Measurements from ENCODE around the gene UBQLN1.
"Not testable (repeated sequence)": the region's sequence is repeated elsewhere in the genome, so short reads cannot be mapped to it uniquely, and the experiment has no call there.

UBQLN1 gene

DNA sequence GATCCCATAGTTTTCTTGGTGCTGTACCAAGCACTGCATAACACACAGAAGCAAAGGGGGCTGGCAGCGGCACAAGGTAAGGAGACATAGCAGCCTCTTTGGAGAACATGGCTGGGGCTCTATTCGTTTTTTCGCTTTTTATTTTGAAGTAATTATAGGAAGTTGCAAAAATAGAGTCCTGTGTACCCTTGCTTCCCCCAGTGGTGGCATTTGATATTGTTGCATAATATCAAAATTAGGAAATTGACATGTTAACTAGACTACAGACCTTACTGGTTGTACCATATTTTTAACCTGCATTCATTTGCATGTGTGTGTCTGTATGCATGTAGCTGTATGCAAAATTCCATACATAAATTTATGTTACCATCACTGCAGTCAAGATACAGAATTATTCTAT lies 6.6 kb upstream of the UBQLN1 start:
- H3K27me3 ChIP-seq, result no peaks in the 10 kb centered on the region
- no peaks in the 10 kb centered on the region for H3K36me3 ChIP-seq
- H3K9me3 ChIP-seq, result no peaks in the 10 kb centered on the region
- H3K27ac ChIP-seq, result no peak overlapping the region
- TF ChIP-seq CTCF (IDR thresholded peaks at IDR 0.05), result no peak
- peaks cover 8 to 12% of the 10 kb centered on the region in 2 experiments for H3K4me1 ChIP-seq (ENCODE audit: control insufficient read depth in 1 of 2, insufficient read depth in 1 of 2, low read depth in 1 of 2, low read length in 1 of 2)
- H3K4me3 ChIP-seq (ENCODE audit: low read depth in 1 of 2, low read length in 1 of 2), result no peak overlapping the region

- Histone ChIP-seq H3K4me1 (ENCODE audit: control insufficient read depth in 1 of 2, insufficient read depth in 1 of 2, low read depth in 1 of 2, low read length in 1 of 2) (peaks cover 26 to 32% of the 10 kb centered on the region in 2 experiments), H3K4me3 (ENCODE audit: low read depth in 1 of 2, low read length in 1 of 2) (peak overlapping the region; percentile 80 to 90), H3K9me3 (no peaks in the 10 kb centered on the region), H3K36me3 (no peaks in the 10 kb centered on the region), H3K27me3 (no peaks in the 10 kb centered on the region), H3K27ac (peak overlapping the region; percentile 97)
- TF ChIP-seq CTCF (IDR thresholded peaks at IDR 0.05), result no peak
These were observed 879 bp upstream of the UBQLN1 start for GRCh38 chr9:83708515-83709158.

GRCh38 chr9:83707518-83707767 lies 315 bp downstream of the UBQLN1 start:
- H3K4me3 ChIP-seq (ENCODE audit: low read depth in 1 of 2, low read length in 1 of 2), result peak overlapping the region; percentile 80 to 90
- no peaks in the 10 kb centered on the region for H3K36me3 ChIP-seq
- H3K27me3 ChIP-seq, result no peaks in the 10 kb centered on the region
- H3K9me3 ChIP-seq, result no peaks in the 10 kb centered on the region
- H3K27ac ChIP-seq, result peak overlapping the region; percentile 97
- no peak for TF ChIP-seq CTCF (IDR thresholded peaks at IDR 0.05)
- H3K4me1 ChIP-seq (ENCODE audit: control insufficient read depth in 1 of 2, insufficient read depth in 1 of 2, low read depth in 1 of 2, low read length in 1 of 2), result peaks cover 26 to 27% of the 10 kb centered on the region in 2 experiments

GRCh38 chr9:83706676-83707517 lies 861 bp downstream of the UBQLN1 start:
- Histone ChIP-seq H3K9me3 (no peaks in the 10 kb centered on the region), H3K27me3 (no peaks in the 10 kb centered on the region), H3K36me3 (no peaks in the 10 kb centered on the region), H3K4me3 (ENCODE audit: low read depth in 1 of 2, low read length in 1 of 2) (peak overlapping the region; percentile 80 to 90), H3K27ac (peak overlapping the region; percentile 97), H3K4me1 (ENCODE audit: control insufficient read depth in 1 of 2, insufficient read depth in 1 of 2, low read depth in 1 of 2, low read length in 1 of 2) (peaks cover 26 to 27% of the 10 kb centered on the region in 2 experiments)
- no peak for TF ChIP-seq CTCF (IDR thresholded peaks at IDR 0.05)

DNA sequence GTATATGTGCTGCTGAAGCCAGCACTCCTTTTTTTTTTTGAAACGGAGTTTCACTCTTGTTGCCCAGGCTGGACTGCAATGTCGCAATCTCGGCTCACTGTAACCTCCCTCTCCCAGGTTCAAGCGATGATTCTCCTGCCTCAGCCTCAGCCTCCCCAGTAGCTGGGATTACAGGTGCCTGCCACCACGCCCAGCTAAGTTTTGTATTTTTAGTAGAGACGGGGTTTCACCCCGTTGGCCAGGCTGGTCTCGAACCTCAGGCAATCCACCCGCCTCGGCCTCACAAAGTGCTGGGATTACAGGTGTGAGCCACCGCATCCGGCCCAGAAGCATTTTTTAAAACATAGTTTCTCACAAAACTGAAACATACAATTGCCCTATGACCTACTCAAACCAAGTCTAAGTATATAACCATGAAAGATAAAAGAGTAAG lies 2.5 kb downstream of the UBQLN1 start:
- not testable (repeated sequence) for H3K4me3 ChIP-seq (ENCODE audit: low read depth in 1 of 2, low read length in 1 of 2); H3K27me3 ChIP-seq
- peaks cover 26 to 27% of the 10 kb centered on the region in 2 experiments for H3K4me1 ChIP-seq (ENCODE audit: control insufficient read depth in 1 of 2, insufficient read depth in 1 of 2, low read depth in 1 of 2, low read length in 1 of 2)

DNA sequence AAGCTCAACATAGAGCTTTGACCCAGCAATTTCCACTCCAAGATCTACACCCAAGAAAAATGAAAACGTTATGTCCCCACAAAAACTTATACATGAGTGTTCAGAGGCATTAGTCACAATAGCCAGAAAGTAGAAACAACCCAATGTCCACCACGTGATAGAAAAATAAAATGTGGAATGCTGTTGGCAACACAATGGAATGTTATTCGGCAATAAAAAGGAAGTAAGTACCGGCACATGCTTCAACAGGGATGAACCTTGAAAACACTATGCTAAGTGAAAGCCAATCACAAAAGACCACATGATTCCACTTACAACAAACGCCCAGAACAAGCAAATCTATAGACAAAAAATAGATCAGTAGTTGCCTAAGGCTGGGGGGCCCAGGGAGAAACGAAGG lies 6.0 kb downstream of the UBQLN1 start:
- no peak for TF ChIP-seq CTCF (IDR thresholded peaks at IDR 0.05)
- H3K4me1 ChIP-seq (ENCODE audit: control insufficient read depth in 1 of 2, insufficient read depth in 1 of 2, low read depth in 1 of 2, low read length in 1 of 2), result peaks cover 14 to 22% of the 10 kb centered on the region in 2 experiments
- no peaks in the 10 kb centered on the region for H3K27me3 ChIP-seq
- no peak overlapping the region for H3K27ac ChIP-seq
- H3K9me3 ChIP-seq, result no peaks in the 10 kb centered on the region
- no peaks in the 10 kb centered on the region for H3K36me3 ChIP-seq
- no peak overlapping the region for H3K4me3 ChIP-seq (ENCODE audit: low read depth in 1 of 2, low read length in 1 of 2)

More for the DNA sequence above, 2.5 kb downstream of the UBQLN1 start:
- not testable (repeated sequence) for H3K27ac ChIP-seq, H3K36me3 ChIP-seq, H3K9me3 ChIP-seq

Measured in neutrophil (primary cell).